ENCODE results near the gene MLLT3. TPM values are rescaled to one million over a fixed set of nuclear protein-coding genes. Genes with fewer than 3 reads are reported as not detected.

The MLLT3 gene
- total RNA-seq, 4 donors from 2014 or later: 10.2 to 15.3 (median 14.5) TPM

GRCh38 chr9:20640331-20641187 lies 18.3 kb upstream of the MLLT3 start:
- TF ChIP-seq EP300 (IDR thresholded peaks at IDR 0.05): no peak
- no peak for TF ChIP-seq POLR2A (IDR thresholded peaks at IDR 0.05)
- no peak for TF ChIP-seq CTCF (IDR thresholded peaks at IDR 0.05)
- Histone ChIP-seq H3K4me1 (no peaks in the 10 kb centered on the region), H3K27me3 (no peaks in the 10 kb centered on the region), H3K36me3 (no peaks in the 10 kb centered on the region), H3K27ac (no peak overlapping the region), H3K4me3 (no peak overlapping the region), H3K9me3 (no peaks in the 10 kb centered on the region)
- peak in 1 of 2 donors; percentile 24 for DNase-seq (ENCODE audit: low spot score in 2 of 2)
- WGBS, 2 donors: 65 to 72% methylated on average over 7 of the region's 7 CpGs

GRCh38 chr9:20636888-20637440 lies 14.7 kb upstream of the MLLT3 start:
- H3K4me3 ChIP-seq: no peak overlapping the region
- no peak overlapping the region for H3K27ac ChIP-seq
- H3K9me3 ChIP-seq: no peaks in the 10 kb centered on the region
- H3K27me3 ChIP-seq: no peaks in the 10 kb centered on the region
- no peak for DNase-seq (ENCODE audit: low spot score in 2 of 2)
- TF ChIP-seq POLR2A (IDR thresholded peaks at IDR 0.05) (no peak), CTCF (IDR thresholded peaks at IDR 0.05) (no peak), EP300 (IDR thresholded peaks at IDR 0.05) (no peak)
- WGBS, 2 donors: 67 to 68% methylated on average over 3 of the region's 3 CpGs
- H3K36me3 ChIP-seq: no peaks in the 10 kb centered on the region
- H3K4me1 ChIP-seq: no peaks in the 10 kb centered on the region

- no peaks in the 10 kb centered on the region for H3K36me3 ChIP-seq
Measured at GRCh38 chr9:20634895-20635294, 12.6 kb upstream of the MLLT3 start.

GRCh38 chr9:20632705-20633104 lies 10.4 kb upstream of the MLLT3 start:
- H3K36me3 ChIP-seq: no peaks in the 10 kb centered on the region
- no peak for TF ChIP-seq POLR2A (IDR thresholded peaks at IDR 0.05)
- no peak for TF ChIP-seq CTCF (IDR thresholded peaks at IDR 0.05)
- no peak for TF ChIP-seq EP300 (IDR thresholded peaks at IDR 0.05)
- no peaks in the 10 kb centered on the region for H3K9me3 ChIP-seq
- H3K27ac ChIP-seq: no peak overlapping the region
- DNase-seq (ENCODE audit: low spot score in 2 of 2): no peak
- H3K4me1 ChIP-seq: no peaks in the 10 kb centered on the region
- H3K4me3 ChIP-seq: no peak overlapping the region
- no peaks in the 10 kb centered on the region for H3K27me3 ChIP-seq
- WGBS, 2 donors: 55 to 56% methylated on average over 2 of the region's 2 CpGs

More at GRCh38 chr9:20634895-20635294, 12.6 kb upstream of the MLLT3 start:
- WGBS, 2 donors: 69 to 74% methylated on average over 4 of the region's 4 CpGs
- no peak overlapping the region for H3K4me3 ChIP-seq
- TF ChIP-seq POLR2A (IDR thresholded peaks at IDR 0.05) (no peak), EP300 (IDR thresholded peaks at IDR 0.05) (no peak), CTCF (IDR thresholded peaks at IDR 0.05) (no peak)
- H3K27me3 ChIP-seq: no peaks in the 10 kb centered on the region
- H3K27ac ChIP-seq: no peak overlapping the region
- H3K4me1 ChIP-seq: no peaks in the 10 kb centered on the region
- DNase-seq (ENCODE audit: low spot score in 2 of 2): no peak
- no peaks in the 10 kb centered on the region for H3K9me3 ChIP-seq

GRCh38 chr9:20630241-20630943 lies 8.1 kb upstream of the MLLT3 start:
- Histone ChIP-seq H3K9me3 (no peaks in the 10 kb centered on the region), H3K27me3 (no peaks in the 10 kb centered on the region), H3K4me3 (no peak overlapping the region), H3K36me3 (no peaks in the 10 kb centered on the region), H3K27ac (no peak overlapping the region), H3K4me1 (no peaks in the 10 kb centered on the region)
- no peak for DNase-seq (ENCODE audit: low spot score in 2 of 2)
- TF ChIP-seq EP300 (IDR thresholded peaks at IDR 0.05): no peak
- TF ChIP-seq CTCF (IDR thresholded peaks at IDR 0.05): no peak
- no peak for TF ChIP-seq POLR2A (IDR thresholded peaks at IDR 0.05)
- 40 to 43% methylated on average over 4 of the region's 4 CpGs for WGBS, 2 donors
